Calu3 (cell line): ENCODE measurements around the gene SH3BP4. TPM values are rescaled to one million over a fixed set of nuclear protein-coding genes. Genes with fewer than 3 reads are reported as not detected.
A peak's percentile ranks its signal among the peaks of the same experiment; 100 is the strongest.

Source experiments
- BruUV-seq: library from RNA; stranded (reverse); fragments of 400-500 nt; replicated peaks from 2 replicates; lab custom pipeline; 2021; lab: Mats Ljungman, UMichigan
- CTCF ChIA-PET: fragments of 300-600 bp; sonication (Branson Sonifier 250); formaldehyde crosslinking; loops from one replicate; lab custom pipeline; 2022; ENCODE audit warnings: antibody characterized with exemption; lab: Charles Lee
- DNase-seq: peaks from one replicate; pipeline ENCODE4 v3.0.0; 2022
- H3K27ac Mint-ChIP-seq: one replicate; pipeline ENCODE4 v1.8.0; 2022; ENCODE audit warnings: mixed read lengths; ENCODE audit not compliant: unreplicated experiment
- H3K27me3 Mint-ChIP-seq: one replicate; pipeline ENCODE4 v1.8.0; 2022; ENCODE audit warnings: mixed read lengths; ENCODE audit not compliant: unreplicated experiment
- H3K36me3 Mint-ChIP-seq: one replicate; pipeline ENCODE4 v1.8.0; 2022; ENCODE audit warnings: mild to moderate bottlenecking, moderate library complexity, mixed read lengths; ENCODE audit not compliant: insufficient read depth, unreplicated experiment
- H3K4me1 Mint-ChIP-seq: one replicate; pipeline ENCODE4 v1.8.0; 2022; ENCODE audit warnings: mild to moderate bottlenecking, low read depth, mixed read lengths; ENCODE audit not compliant: unreplicated experiment
- H3K4me3 Mint-ChIP-seq: one replicate; pipeline ENCODE4 v1.8.0; 2022; ENCODE audit warnings: mild to moderate bottlenecking, low read depth, moderate library complexity, mixed read lengths; ENCODE audit not compliant: unreplicated experiment
- H3K9me3 Mint-ChIP-seq: one replicate; pipeline ENCODE4 v1.8.0; 2022; ENCODE audit warnings: low read depth, mixed read lengths; ENCODE audit not compliant: unreplicated experiment
- CTCF ChIP-seq: fragments of 200-600 bp; IDR thresholded peaks from one replicate; pipeline ENCODE4 v1.8.0; 2022; ENCODE audit warnings: antibody characterized with exemption; ENCODE audit not compliant: unreplicated experiment
- intact Hi-C: fragments of 100-400 bp; cut with micrococcal nuclease; formaldehyde crosslinking; loops from one replicate; pipeline ENCODE4 v1.10.0; 2022; ENCODE audit not compliant: unreplicated experiment
- total RNA-seq: library from RNA; stranded (reverse); gene quantifications from 2 replicates; pipeline ENCODE4 v1.2.3, GENCODE V29; 2022

SH3BP4 gene
- total RNA-seq, 1 experiment from 2014 or later = 36.9 TPM

GRCh38 chr2:234911271-234911670 is 40.5 kb upstream of the SH3BP4 start:
- intact Hi-C loops = no loop called here
- Mint-ChIP-seq H3K27ac (no peak overlapping the region), H3K9me3 (no peaks in the 10 kb centered on the region), H3K4me1 (peaks cover 6% of the 10 kb centered on the region), H3K4me3 (no peak overlapping the region), H3K27me3 (no peaks in the 10 kb centered on the region), H3K36me3 (no peaks in the 10 kb centered on the region)
- peak; percentile 34 for DNase-seq
- no TSS peak for BruUV-seq
- CTCF ChIA-PET = no interaction called here
- no peak for TF ChIP-seq CTCF

DNA sequence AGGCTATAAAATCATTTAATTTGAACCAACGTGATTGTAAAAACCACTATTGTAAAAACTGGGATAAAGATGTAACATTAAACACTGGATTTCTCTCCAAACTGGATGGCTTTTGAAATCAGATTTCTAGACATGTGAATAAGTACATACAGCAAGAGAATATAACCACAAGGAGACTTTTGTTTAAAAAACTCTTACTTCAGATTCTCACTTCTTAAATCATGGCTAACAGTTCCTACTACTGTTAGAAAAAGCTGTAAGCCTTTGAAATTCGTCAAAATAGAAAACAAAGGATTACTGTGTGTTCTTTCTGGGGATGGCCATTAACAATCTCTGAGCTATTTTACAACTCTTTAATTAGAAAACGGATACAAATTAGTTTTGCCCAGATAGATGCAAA is 39.4 kb upstream of the SH3BP4 start:
- no peak for DNase-seq
- CTCF ChIA-PET = no interaction called here
- BruUV-seq = no TSS peak
- Mint-ChIP-seq H3K27ac (no peak overlapping the region), H3K4me3 (no peak overlapping the region), H3K36me3 (no peaks in the 10 kb centered on the region), H3K4me1 (peaks cover 10% of the 10 kb centered on the region), H3K27me3 (no peaks in the 10 kb centered on the region), H3K9me3 (no peaks in the 10 kb centered on the region)
- no peak for TF ChIP-seq CTCF
- intact Hi-C loops = no loop called here

- peaks cover 15% of the 10 kb centered on the region for H3K4me1 Mint-ChIP-seq
- no TSS peak for BruUV-seq
- no peak overlapping the region for H3K4me3 Mint-ChIP-seq
- no peaks in the 10 kb centered on the region for H3K9me3 Mint-ChIP-seq
- intact Hi-C loops = no loop called here
- H3K27ac Mint-ChIP-seq = no peak overlapping the region
- DNase-seq = no peak
- no peaks in the 10 kb centered on the region for H3K27me3 Mint-ChIP-seq
- CTCF ChIA-PET = no interaction called here
- H3K36me3 Mint-ChIP-seq = no peaks in the 10 kb centered on the region
- no peak for TF ChIP-seq CTCF
Measured at GRCh38 chr2:234913208-234913626, 38.6 kb upstream of the SH3BP4 start.

- H3K27me3 Mint-ChIP-seq = no peaks in the 10 kb centered on the region
- H3K27ac Mint-ChIP-seq = no peak overlapping the region
- H3K4me1 Mint-ChIP-seq = peaks cover 15% of the 10 kb centered on the region
- DNase-seq = no peak
- no peaks in the 10 kb centered on the region for H3K9me3 Mint-ChIP-seq
- BruUV-seq = no TSS peak
- intact Hi-C loops = no loop called here
- CTCF ChIA-PET = no interaction called here
- TF ChIP-seq CTCF = no peak
- H3K36me3 Mint-ChIP-seq = no peaks in the 10 kb centered on the region
- H3K4me3 Mint-ChIP-seq = no peak overlapping the region
Measured at GRCh38 chr2:234914371-234915154, 37.3 kb upstream of the SH3BP4 start.
